Fibroblast of the aortic adventitia (primary cell): ENCODE measurements around the gene KCNJ5. TPM values are rescaled to one million over a fixed set of nuclear protein-coding genes. Genes with fewer than 3 reads are reported as not detected.

ENCODE experiments used
- DNase-seq: peaks from one replicate; pipeline ENCODE4 v3.0.0-alpha.2; 2010; ENCODE audit warnings: low read depth
- H3K4me3 ChIP-seq: 2 replicates; pipeline ENCODE4 v1.5.1; 2011; ENCODE audit warnings: low read depth, mild to moderate bottlenecking, control low read depth, low read length, moderate library complexity
- CTCF ChIP-seq: IDR thresholded peaks from 2 replicates; pipeline ENCODE4 v1.5.1; 2011; ENCODE audit warnings: mild to moderate bottlenecking, low read length, control low read depth, inconsistent platforms; ENCODE audit not compliant: insufficient read depth
- total RNA-seq: library from RNA; depleted of rRNA; stranded (reverse); fragments of >200 nt; gene quantifications from 2 replicates; pipeline ENCODE4 v1.2.3, GENCODE V29; 2012; ENCODE audit warnings: low replicate concordance

Gene KCNJ5
- total RNA-seq, 1 donor: 0.09 TPM

GRCh38 chr11:128946648-128947047, 55.5 kb downstream of the KCNJ5 start:
- H3K4me3 ChIP-seq: no peak overlapping the region
- no peak for DNase-seq
- no peak for TF ChIP-seq CTCF

GRCh38 chr11:128947773-128948172, 56.6 kb downstream of the KCNJ5 start:
- no peak for TF ChIP-seq CTCF
- DNase-seq: peak; percentile 12
- H3K4me3 ChIP-seq: no peak overlapping the region

- TF ChIP-seq CTCF: no peak
- no peak overlapping the region for H3K4me3 ChIP-seq
- no peak for DNase-seq
Measured at GRCh38 chr11:128948583-128948982, 57.4 kb downstream of the KCNJ5 start.

GRCh38 chr11:128949791-128950454, 58.8 kb downstream of the KCNJ5 start:
- no peak for TF ChIP-seq CTCF
- no peak for DNase-seq
- no peak overlapping the region for H3K4me3 ChIP-seq

GRCh38 chr11:128953151-128953550, 62.0 kb downstream of the KCNJ5 start:
- no peak for TF ChIP-seq CTCF
- H3K4me3 ChIP-seq: no peak overlapping the region
- DNase-seq: no peak

GRCh38 chr11:128955636-128956035, 64.5 kb downstream of the KCNJ5 start:
- DNase-seq: no peak
- H3K4me3 ChIP-seq: no peak overlapping the region
- TF ChIP-seq CTCF: no peak
